ENCODE measurements around the gene RBM25.
A peak's percentile ranks its signal among the peaks of the same experiment; 100 is the strongest.

GRCh38 chr14:73136387-73137225, 78.3 kb downstream of the RBM25 start, which contains the start of gene PSEN1:
- TF ChIP-seq CTCF (conservative IDR thresholded peaks at IDR 0.05; ENCODE audit: low read depth in 2 of 2) (no peak), POLR2AphosphoS5 (IDR thresholded peaks at IDR 0.05; ENCODE audit: low read depth) (peak; percentile 96), EZH2 (IDR thresholded peaks at IDR 0.05; ENCODE audit: low read depth, unreplicated experiment) (no peak), REST (IDR thresholded peaks at IDR 0.05; ENCODE audit: unreplicated experiment) (no peak), CREB1 (CRISPR knock-in tag; IDR thresholded peaks at IDR 0.05; ENCODE audit: low read depth) (peak; percentile 91), EZH2phosphoT487 (IDR thresholded peaks at IDR 0.05; ENCODE audit: unreplicated experiment) (no peak)
